SU-DHL-6 (cell line): Measurements from ENCODE around the gene TLK1.

Experiments used
- H2AFZ ChIP-seq: fragments of 200-600 bp; sonication (generic); 2 replicates; pipeline ENCODE4 v1.6.1; 2014; ENCODE audit warnings: low read depth, mild to moderate bottlenecking, moderate library complexity, mixed read lengths, antibody characterized with exemption, low read length; ENCODE audit not compliant: severe bottlenecking
- H3F3A ChIP-seq: fragments of 200-600 bp; shearing (Covaris generic); 2 replicates; pipeline ENCODE4 v1.6.0; 2016; ENCODE audit warnings: antibody characterized with exemption, mild to moderate bottlenecking; ENCODE audit not compliant: insufficient read depth
- H3K27ac ChIP-seq: fragments of 200-600 bp; sonication (generic); 2 replicates; pipeline ENCODE4 v1.5.1; 2016; ENCODE audit warnings: low read depth, mild to moderate bottlenecking, low read length, moderate library complexity, mixed read lengths
- H3K27me3 ChIP-seq: fragments of 200-600 bp; sonication (generic), shearing (Covaris generic); 2 replicates; pipeline ENCODE4 v1.6.0; 2014; ENCODE audit warnings: mild to moderate bottlenecking, low read length
- H3K36me3 ChIP-seq: fragments of 200-600 bp; sonication (generic); 2 replicates; pipeline ENCODE4 v1.6.1; 2014; ENCODE audit warnings: mild to moderate bottlenecking, low read length, mixed read lengths
- H3K4me2 ChIP-seq: fragments of 300-600, 200-600 bp; shearing (Covaris generic), sonication (generic); 2 replicates; pipeline ENCODE4 v1.6.0; 2014; ENCODE audit warnings: low read length, low read depth, mild to moderate bottlenecking; ENCODE audit not compliant: poor library complexity, severe bottlenecking
- H3K4me3 ChIP-seq: fragments of 200-600 bp; sonication (generic); 2 replicates; pipeline ENCODE4 v1.5.1; 2014; ENCODE audit warnings: antibody characterized with exemption, low read length, mild to moderate bottlenecking, mixed read lengths; ENCODE audit not compliant: insufficient read depth, poor library complexity, severe bottlenecking
- H3K79me2 ChIP-seq: fragments of 200-600 bp; sonication (generic); 2 replicates; pipeline ENCODE4 v1.6.1; 2014; ENCODE audit warnings: mild to moderate bottlenecking, low read length, moderate library complexity; ENCODE audit not compliant: insufficient read depth
- H3K9ac ChIP-seq: fragments of 200-600 bp; sonication (generic); 2 replicates; pipeline ENCODE4 v1.7.0; 2014; ENCODE audit warnings: mild to moderate bottlenecking, low read length
- H3K9me2 ChIP-seq: fragments of 200-600 bp; sonication (generic); replicated peaks from 2 replicates; pipeline ENCODE4 v1.6.1; 2014; ENCODE audit warnings: low read length; ENCODE audit not compliant: insufficient read depth
- H3K9me3 ChIP-seq: fragments of 200-600 bp; sonication (generic); 2 replicates; pipeline ENCODE4 v1.6.1; 2014; ENCODE audit warnings: low read length, mixed read lengths; ENCODE audit not compliant: insufficient read depth
- H4K20me1 ChIP-seq: fragments of 200-600 bp; sonication (generic); 2 replicates; pipeline ENCODE4 v1.6.1; 2014; ENCODE audit warnings: low read depth, mild to moderate bottlenecking, antibody characterized with exemption, low read length, moderate library complexity, mixed read lengths
- CTCF ChIP-seq: fragments of 200-600 bp; sonication (generic); IDR thresholded peaks from one replicate; pipeline ENCODE4 v1.5.1; 2017; ENCODE audit warnings: antibody characterized with exemption, mild to moderate bottlenecking, low read length, moderate library complexity; ENCODE audit not compliant: insufficient read depth, poor library complexity, severe bottlenecking
- EZH2phosphoT487 ChIP-seq: fragments of 200-600 bp; sonication (generic), shearing (Covaris generic); conservative IDR thresholded peaks from 2 replicates; pipeline ENCODE4 v1.6.1; 2018; ENCODE audit warnings: mild to moderate bottlenecking, antibody characterized with exemption, low read length, moderate library complexity, mixed read lengths

TLK1 gene

GRCh38 chr2:171201271-171201670 lies 40.6 kb upstream of the TLK1 start:
- Histone ChIP-seq H3K9me2 (no peaks in the 10 kb centered on the region), H2AFZ (no peak overlapping the region), H4K20me1 (no peaks in the 10 kb centered on the region), H3F3A (no peaks in the 10 kb centered on the region), H3K27ac (no peak overlapping the region), H3K79me2 (no peaks in the 10 kb centered on the region), H3K9me3 (no peaks in the 10 kb centered on the region), H3K36me3 (no peaks in the 10 kb centered on the region), H3K27me3 (no peaks in the 10 kb centered on the region), H3K9ac (no peak overlapping the region), H3K4me3 (no peak overlapping the region), H3K4me2 (no peak overlapping the region)
- TF ChIP-seq EZH2phosphoT487 (no peak), CTCF (no peak)

- Histone ChIP-seq H3K9me3 (no peaks in the 10 kb centered on the region), H3F3A (no peaks in the 10 kb centered on the region), H3K4me2 (no peak overlapping the region), H3K36me3 (no peaks in the 10 kb centered on the region), H2AFZ (no peak overlapping the region), H3K27ac (no peak overlapping the region), H3K9me2 (no peaks in the 10 kb centered on the region), H3K27me3 (no peaks in the 10 kb centered on the region), H4K20me1 (no peaks in the 10 kb centered on the region), H3K9ac (no peak overlapping the region), H3K79me2 (no peaks in the 10 kb centered on the region), H3K4me3 (no peak overlapping the region)
- TF ChIP-seq CTCF (no peak), EZH2phosphoT487 (no peak)
These were observed 39.8 kb upstream of the TLK1 start for GRCh38 chr2:171200469-171200868.

GRCh38 chr2:171191021-171191420 lies 30.3 kb upstream of the TLK1 start:
- Histone ChIP-seq H3K4me2 (no peak overlapping the region), H3K9me2 (no peaks in the 10 kb centered on the region), H3K79me2 (no peaks in the 10 kb centered on the region), H3F3A (no peaks in the 10 kb centered on the region), H3K4me3 (no peak overlapping the region), H3K9ac (no peak overlapping the region), H4K20me1 (no peaks in the 10 kb centered on the region), H3K36me3 (no peaks in the 10 kb centered on the region), H3K27ac (no peak overlapping the region), H3K27me3 (no peaks in the 10 kb centered on the region), H3K9me3 (no peaks in the 10 kb centered on the region), H2AFZ (no peak overlapping the region)
- TF ChIP-seq EZH2phosphoT487 (no peak), CTCF (no peak)
